KOPT-K1 (cell line): ENCODE measurements around the gene RNF148.
"Not testable (repeated sequence)": the region's sequence is repeated elsewhere in the genome, so short reads cannot be mapped to it uniquely, and the experiment has no call there.

Experiments
- H3K27ac ChIP-seq: fragments of 200-600 bp; sonication (generic); 2 replicates; pipeline ENCODE4 v1.5.1; 2016; ENCODE audit warnings: antibody characterized with exemption, mild to moderate bottlenecking, low read depth, low read length; ENCODE audit not compliant: poor library complexity, severe bottlenecking
- H3K36me3 ChIP-seq: fragments of 200-600 bp; sonication (generic); 2 replicates; pipeline ENCODE4 v1.5.1; 2017; ENCODE audit warnings: antibody characterized with exemption, mild to moderate bottlenecking, low read length, moderate library complexity; ENCODE audit not compliant: insufficient read depth
- H3K9me3 ChIP-seq: fragments of 200-600 bp; sonication (generic); 2 replicates; pipeline ENCODE4 v1.5.1; 2017; ENCODE audit warnings: antibody characterized with exemption, low read length, mild to moderate bottlenecking; ENCODE audit not compliant: insufficient read depth, poor library complexity, severe bottlenecking

The RNF148 gene

GRCh38 chr7:122709930-122710646 lies 7.4 kb upstream of the RNF148 start:
- no peaks in the 10 kb centered on the region for H3K9me3 ChIP-seq
- H3K36me3 ChIP-seq: no peaks in the 10 kb centered on the region
- no peak overlapping the region for H3K27ac ChIP-seq

GRCh38 chr7:122706836-122707235 lies 4.1 kb upstream of the RNF148 start:
- Histone ChIP-seq H3K9me3 (no peaks in the 10 kb centered on the region), H3K36me3 (no peaks in the 10 kb centered on the region), H3K27ac (no peak overlapping the region)

GRCh38 chr7:122699017-122699416 lies 3.7 kb downstream of the RNF148 start, which contains the start of gene RNF133:
Gene RNF133, minus strand, starts transcription at chr7:122699117. Its CDS starts 199 bp downstream, at chr7:122698918.
- no peaks in the 10 kb centered on the region for H3K9me3 ChIP-seq
- H3K27ac ChIP-seq: no peak within 1 kb of the TSS
- no peaks in the 10 kb centered on the region for H3K36me3 ChIP-seq

GRCh38 chr7:122695816-122696215 lies 6.9 kb downstream of the RNF148 start:
- no peak overlapping the region for H3K27ac ChIP-seq
- H3K9me3 ChIP-seq: no peaks in the 10 kb centered on the region
- H3K36me3 ChIP-seq: no peaks in the 10 kb centered on the region

- no peak overlapping the region for H3K27ac ChIP-seq
- H3K36me3 ChIP-seq: no peaks in the 10 kb centered on the region
- no peaks in the 10 kb centered on the region for H3K9me3 ChIP-seq
Observed at GRCh38 chr7:122694697-122695096, 8.0 kb downstream of the RNF148 start.

- Histone ChIP-seq H3K9me3 (no peaks in the 10 kb centered on the region), H3K36me3 (no peaks in the 10 kb centered on the region), H3K27ac (no peak overlapping the region)
Observed at GRCh38 chr7:122692769-122693309, 9.9 kb downstream of the RNF148 start.

- H3K36me3 ChIP-seq: no peaks in the 10 kb centered on the region
- no peak overlapping the region for H3K27ac ChIP-seq
- no peaks in the 10 kb centered on the region for H3K9me3 ChIP-seq
Observed at GRCh38 chr7:122691569-122692235, 11.0 kb downstream of the RNF148 start.

- no peaks in the 10 kb centered on the region for H3K36me3 ChIP-seq
- H3K9me3 ChIP-seq: no peaks in the 10 kb centered on the region
- no peak overlapping the region for H3K27ac ChIP-seq
Observed at GRCh38 chr7:122689346-122690109, 13.2 kb downstream of the RNF148 start.

GRCh38 chr7:122688400-122688998 lies 14.2 kb downstream of the RNF148 start:
- no peaks in the 10 kb centered on the region for H3K9me3 ChIP-seq
- H3K36me3 ChIP-seq: no peaks in the 10 kb centered on the region
- H3K27ac ChIP-seq: no peak overlapping the region

GRCh38 chr7:122686360-122686878 lies 16.3 kb downstream of the RNF148 start:
- Histone ChIP-seq H3K36me3 (no peaks in the 10 kb centered on the region), H3K9me3 (no peaks in the 10 kb centered on the region), H3K27ac (no peak overlapping the region)

- Histone ChIP-seq H3K27ac (no peak overlapping the region), H3K36me3 (no peaks in the 10 kb centered on the region)
Observed at GRCh38 chr7:122684504-122684903, 18.2 kb downstream of the RNF148 start.

GRCh38 chr7:122682815-122683550 lies 19.7 kb downstream of the RNF148 start:
- Histone ChIP-seq H3K36me3 (no peaks in the 10 kb centered on the region), H3K27ac (no peak overlapping the region), H3K9me3 (no peaks in the 10 kb centered on the region)

More at GRCh38 chr7:122684504-122684903, 18.2 kb downstream of the RNF148 start:
- H3K9me3 ChIP-seq: no peaks in the 10 kb centered on the region

GRCh38 chr7:122681186-122681585 lies 21.5 kb downstream of the RNF148 start:
- H3K9me3 ChIP-seq, H3K27ac ChIP-seq, H3K36me3 ChIP-seq: not testable (repeated sequence)

GRCh38 chr7:122679813-122680212 lies 22.9 kb downstream of the RNF148 start:
- H3K27ac ChIP-seq: no peak overlapping the region
- H3K36me3 ChIP-seq: no peaks in the 10 kb centered on the region
- no peaks in the 10 kb centered on the region for H3K9me3 ChIP-seq
